ENCODE measurements around the gene SPINT2. TPM values are rescaled to one million over a fixed set of nuclear protein-coding genes. Genes with fewer than 3 reads are reported as not detected.
"Not testable (repeated sequence)": the region's sequence is repeated elsewhere in the genome, so short reads cannot be mapped to it uniquely, and the experiment has no call there.

The SPINT2 gene
- total RNA-seq, 2 experiments from 2014 or later, result 56.2 to 68.4 TPM

DNA sequence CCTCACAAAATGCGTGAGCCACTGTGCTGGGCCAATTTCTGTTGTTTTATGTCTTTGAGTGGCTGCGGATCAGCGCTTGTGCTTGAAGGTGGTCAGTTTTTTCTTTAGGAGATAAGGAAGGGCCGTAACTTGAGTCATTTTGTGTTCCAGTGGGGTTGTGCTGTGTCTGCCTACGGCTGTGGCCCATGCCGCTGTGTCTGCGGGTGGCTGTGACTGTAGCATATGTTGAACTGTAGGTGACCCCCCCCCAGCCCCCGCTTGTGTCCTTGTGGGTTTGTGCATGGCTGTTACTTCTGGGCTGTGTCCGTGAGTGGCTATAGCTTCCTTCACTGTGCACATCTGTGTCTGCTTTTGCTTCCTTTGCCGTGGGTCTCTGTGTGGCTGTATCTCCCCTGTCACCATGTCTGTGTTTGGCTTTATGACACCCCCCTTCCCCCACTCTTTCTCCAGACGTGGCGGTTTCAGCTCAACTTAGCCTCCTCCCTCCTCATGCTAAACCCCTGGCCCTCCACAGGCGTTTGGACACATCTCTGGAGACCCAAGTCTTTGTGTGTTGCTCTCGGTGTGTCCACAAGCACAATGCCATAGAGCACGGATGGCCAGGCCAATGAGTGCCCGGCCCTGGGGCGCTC, 8.9 kb upstream of the SPINT2 start:
- TF ChIP-seq, protein P1, sequence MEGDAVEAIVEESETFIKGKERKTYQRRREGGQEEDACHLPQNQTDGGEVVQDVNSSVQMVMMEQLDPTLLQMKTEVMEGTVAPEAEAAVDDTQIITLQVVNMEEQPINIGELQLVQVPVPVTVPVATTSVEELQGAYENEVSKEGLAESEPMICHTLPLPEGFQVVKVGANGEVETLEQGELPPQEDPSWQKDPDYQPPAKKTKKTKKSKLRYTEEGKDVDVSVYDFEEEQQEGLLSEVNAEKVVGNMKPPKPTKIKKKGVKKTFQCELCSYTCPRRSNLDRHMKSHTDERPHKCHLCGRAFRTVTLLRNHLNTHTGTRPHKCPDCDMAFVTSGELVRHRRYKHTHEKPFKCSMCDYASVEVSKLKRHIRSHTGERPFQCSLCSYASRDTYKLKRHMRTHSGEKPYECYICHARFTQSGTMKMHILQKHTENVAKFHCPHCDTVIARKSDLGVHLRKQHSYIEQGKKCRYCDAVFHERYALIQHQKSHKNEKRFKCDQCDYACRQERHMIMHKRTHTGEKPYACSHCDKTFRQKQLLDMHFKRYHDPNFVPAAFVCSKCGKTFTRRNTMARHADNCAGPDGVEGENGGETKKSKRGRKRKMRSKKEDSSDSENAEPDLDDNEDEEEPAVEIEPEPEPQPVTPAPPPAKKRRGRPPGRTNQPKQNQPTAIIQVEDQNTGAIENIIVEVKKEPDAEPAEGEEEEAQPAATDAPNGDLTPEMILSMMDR (IDR thresholded peaks at IDR 0.05), result no peak
- peaks cover 33% of the 10 kb centered on the region for H3K27me3 Mint-ChIP-seq
- H3K27ac Mint-ChIP-seq, result no peak overlapping the region
- ATAC-seq, result no peak
- no peaks in the 10 kb centered on the region for H3K36me3 Mint-ChIP-seq (ENCODE audit: low read depth)
- no peak overlapping the region for H3K4me3 Mint-ChIP-seq
- H3K4me1 Mint-ChIP-seq (ENCODE audit: low read depth), result peaks cover 5% of the 10 kb centered on the region
- H3K9me3 Mint-ChIP-seq, result no peaks in the 10 kb centered on the region
- intact Hi-C loops (cut with micrococcal nuclease), result no loop called here
- ChIA-PET CTCF (interaction anchor here (0.7 to 4.1 kb wide), 9 partner anchors 10 to 353 kb away, joined by 3 to 27 read pairs (median 4); partner anchors contain the start of gene SPINT2), POLR2A (interaction anchor here (0.7 to 1.1 kb wide), 2 partner anchors 9 to 11 kb away, joined by 3 read pairs; partner anchors contain the start of gene SPINT2)
- no peak for DNase-seq

- H3K27ac Mint-ChIP-seq; ATAC-seq; H3K27me3 Mint-ChIP-seq; H3K36me3 Mint-ChIP-seq (ENCODE audit: low read depth); DNase-seq; H3K9me3 Mint-ChIP-seq; H3K4me3 Mint-ChIP-seq; POLR2A ChIA-PET: not testable (repeated sequence)
- intact Hi-C loops (cut with micrococcal nuclease), result loop anchor here (10.0 kb wide), 1 partner anchor 53 kb away; the partner anchor contains the start of genes KCNK6 and YIF1B
- CTCF ChIA-PET, result interaction anchor here (5.3 kb wide), 1 partner anchor 18 kb away, joined by 30 read pairs; no protein-coding TSS in a partner anchor
- H3K4me1 Mint-ChIP-seq (ENCODE audit: low read depth), result peaks cover 29% of the 10 kb centered on the region
These were observed 2.4 kb upstream of the SPINT2 start for GRCh38 chr19:38261942-38262341.

DNA sequence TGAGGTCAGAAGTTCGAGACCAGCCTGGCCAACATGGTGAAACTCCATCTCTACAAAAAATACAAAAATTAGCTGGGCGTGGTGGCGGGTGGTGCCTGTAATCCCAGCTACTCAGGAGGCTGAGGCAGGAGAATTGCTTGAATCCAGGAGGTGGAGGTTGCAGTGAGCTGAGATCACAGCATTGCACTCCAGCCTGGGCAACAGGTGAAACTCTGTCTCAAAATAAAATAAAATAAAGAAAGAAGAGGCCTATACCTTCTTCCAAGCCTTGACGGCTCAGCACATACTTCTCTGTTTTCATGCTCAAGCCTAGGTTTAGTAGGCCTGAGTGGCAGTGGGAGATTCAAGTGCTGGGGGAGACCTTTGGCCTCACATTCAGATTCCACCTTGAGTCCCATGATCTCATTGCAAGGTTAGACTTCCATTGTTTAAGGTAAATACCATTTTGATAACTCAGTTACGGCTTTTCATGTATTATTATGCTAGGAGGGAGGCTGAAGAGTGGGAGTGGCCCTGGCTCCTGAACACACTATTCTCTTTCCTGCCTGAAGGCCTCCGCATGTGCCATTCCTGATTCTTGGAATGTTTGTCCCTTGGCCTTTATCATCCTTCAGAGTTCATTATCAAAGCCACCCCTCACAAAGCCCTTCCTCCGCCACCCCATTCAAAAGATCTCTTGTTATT, 1.6 kb upstream of the SPINT2 start:
- ATAC-seq (no peak), DNase-seq (no peak)
- H3K4me3 Mint-ChIP-seq, result peak overlapping the region; percentile 16
- peak overlapping the region; percentile 97 for H3K27ac Mint-ChIP-seq
- POLR2A ChIA-PET, result no interaction called here
- H3K9me3 Mint-ChIP-seq, result no peaks in the 10 kb centered on the region
- H3K36me3 Mint-ChIP-seq (ENCODE audit: low read depth), result no peaks in the 10 kb centered on the region
- H3K27me3 Mint-ChIP-seq, result peaks cover 5% of the 10 kb centered on the region
- CTCF ChIA-PET, result interaction anchor here (5.3 kb wide), 1 partner anchor 18 kb away, joined by 30 read pairs; no protein-coding TSS in a partner anchor
- TF ChIP-seq, protein P1 (IDR thresholded peaks at IDR 0.05), result no peak
- intact Hi-C loops (cut with micrococcal nuclease), result loop anchor here (10.0 kb wide), 1 partner anchor 52 kb away; the partner anchor contains the start of genes KCNK6 and YIF1B
- peaks cover 35% of the 10 kb centered on the region for H3K4me1 Mint-ChIP-seq (ENCODE audit: low read depth)

GRCh38 chr19:38263689-38264485, 486 bp upstream of the SPINT2 start:
- no peaks in the 10 kb centered on the region for H3K36me3 Mint-ChIP-seq (ENCODE audit: low read depth)
- ChIA-PET POLR2A (interaction anchor here (0.5 to 3.2 kb wide), 7 partner anchors 9 to 139 kb away, joined by 3 to 13 read pairs (median 3); partner anchors contain the start of genes FAM98C, KCNK6 and YIF1B), CTCF (interaction anchor here (1.0 to 5.3 kb wide), 5 partner anchors 8 to 75 kb away, joined by 3 to 30 read pairs (median 4); partner anchors contain the start of genes CATSPERG and PPP1R14A)
- H3K9me3 Mint-ChIP-seq, result no peaks in the 10 kb centered on the region
- ATAC-seq (peak; percentile 89), DNase-seq (peak; percentile 89)
- peaks cover 43% of the 10 kb centered on the region for H3K4me1 Mint-ChIP-seq (ENCODE audit: low read depth)
- peaks cover 2% of the 10 kb centered on the region for H3K27me3 Mint-ChIP-seq
- TF ChIP-seq, protein P1 (IDR thresholded peaks at IDR 0.05), result no peak
- H3K27ac Mint-ChIP-seq, result peak overlapping the region; percentile 97
- H3K4me3 Mint-ChIP-seq, result peak overlapping the region; percentile 78
- intact Hi-C loops (cut with micrococcal nuclease), result loop anchor here (10.0 kb wide), 1 partner anchor 51 kb away; the partner anchor contains the start of genes KCNK6 and YIF1B
